CD14-positive monocyte (primary cell): Measurements from ENCODE around the gene NSD2. TPM values are rescaled to one million over a fixed set of nuclear protein-coding genes. Genes with fewer than 3 reads are reported as not detected.

Experiments used
- DNase-seq, 3 donors: peaks; one replicate each; pipeline ENCODE4 v3.0.0-alpha.2; 2011 to 2022
- H2AFZ ChIP-seq: 2 replicates; pipeline ENCODE4 v1.6.0; 2012; ENCODE audit warnings: mild to moderate bottlenecking, low read depth, low read length, inconsistent platforms; ENCODE audit not compliant: insufficient read depth, poor library complexity, severe bottlenecking
- H3K27ac ChIP-seq, 2 donors: 1 replicate in 1 of 2; 2 replicates in 1 of 2; pipeline ENCODE4 v1.5.1; 2012 to 2013; ENCODE audit warnings: low read length in 2 of 2, control low read depth in 1 of 2, inconsistent platforms in 1 of 2, low read depth in 1 of 2, mild to moderate bottlenecking in 1 of 2
- H3K27me3 ChIP-seq, 2 donors: one replicate each; pipeline versions ENCODE4 v1.6.0 to v1.6.1; 2011 to 2013; ENCODE audit warnings: low read length in 2 of 2; ENCODE audit not compliant: control insufficient read depth in 2 of 2, insufficient read depth in 2 of 2
- H3K36me3 ChIP-seq, 2 donors: replicated peaks in 1 of 2; 1 replicate in 1 of 2; 2 replicates in 1 of 2; pipeline versions ENCODE4 v1.5.1 to v1.6.1; 2012 to 2013; ENCODE audit warnings: low read length in 2 of 2, control low read depth in 1 of 2, inconsistent platforms in 1 of 2, mild to moderate bottlenecking in 1 of 2; ENCODE audit not compliant: insufficient read depth in 2 of 2, control insufficient read depth in 1 of 2
- H3K4me1 ChIP-seq, 2 donors: 1 replicate in 1 of 2; 2 replicates in 1 of 2; pipeline versions ENCODE4 v1.5.1 to v1.6.1; 2012 to 2013; ENCODE audit warnings: low read length in 2 of 2, control low read depth in 1 of 2, inconsistent platforms in 1 of 2, mild to moderate bottlenecking in 1 of 2, moderate library complexity in 1 of 2; ENCODE audit not compliant: insufficient read depth in 2 of 2, control insufficient read depth in 1 of 2
- H3K4me2 ChIP-seq: replicated peaks from 2 replicates; pipeline ENCODE3; 2012; ENCODE audit warnings: low read length, moderate library complexity, mild to moderate bottlenecking; ENCODE audit not compliant: poor library complexity, severe bottlenecking; ENCODE audit errors: extremely low read depth
- H3K4me3 ChIP-seq, 3 experiments: fragments of 200-600 bp in 1 of 3; sonication (generic) in 1 of 3; replicated peaks in 1 of 3; 1 replicate in 2 of 3; 2 replicates in 1 of 3; pipeline ENCODE4 v1.5.1; 2011 to 2013; ENCODE audit warnings: low read length in 3 of 3, mild to moderate bottlenecking in 3 of 3, control low read depth in 2 of 3, low read depth in 2 of 3, inconsistent platforms in 1 of 3, moderate library complexity in 1 of 3
- H3K79me2 ChIP-seq: 2 replicates; pipeline ENCODE4 v1.6.0; 2012; ENCODE audit warnings: mild to moderate bottlenecking, control low read depth, inconsistent platforms, low read length, moderate library complexity; ENCODE audit not compliant: insufficient read depth
- H3K9ac ChIP-seq: 2 replicates; pipeline ENCODE4 v1.6.0; 2017; ENCODE audit warnings: low read length, mild to moderate bottlenecking; ENCODE audit not compliant: insufficient read depth, poor library complexity, severe bottlenecking
- H3K9me3 ChIP-seq, 2 donors: replicated peaks in 1 of 2; 1 replicate in 1 of 2; 2 replicates in 1 of 2; pipeline versions ENCODE4 v1.5.1 to v1.6.1; 2012 to 2013; ENCODE audit warnings: low read length in 2 of 2, control low read depth in 1 of 2; ENCODE audit not compliant: control insufficient read depth in 1 of 2, insufficient read depth in 1 of 2
- H4K20me1 ChIP-seq: 2 replicates; pipeline ENCODE4 v1.6.0; 2012; ENCODE audit warnings: mild to moderate bottlenecking, low read length, control low read depth, moderate library complexity; ENCODE audit not compliant: insufficient read depth
- H3K27ac Mint-ChIP-seq, 7 donors: one replicate each; pipeline ENCODE4 v1.8.0; 2020; ENCODE audit warnings: mild to moderate bottlenecking in 7 of 7, mixed read lengths in 7 of 7, moderate library complexity in 6 of 7, inconsistent platforms in 2 of 7
- H3K27me3 Mint-ChIP-seq, 3 donors: one replicate each; pipeline ENCODE4 v1.8.0; 2021 to 2022; ENCODE audit warnings: low read depth in 3 of 3, mild to moderate bottlenecking in 3 of 3, mixed read lengths in 3 of 3, moderate library complexity in 3 of 3, inconsistent platforms in 1 of 3
- H3K36me3 Mint-ChIP-seq, 2 donors: one replicate each; pipeline ENCODE4 v1.8.0; 2020; ENCODE audit warnings: mixed read lengths in 2 of 2, inconsistent platforms in 1 of 2, mild to moderate bottlenecking in 1 of 2
- H3K4me1 Mint-ChIP-seq: one replicate; pipeline ENCODE4 v1.8.0; 2020; ENCODE audit warnings: mild to moderate bottlenecking, mixed read lengths
- H3K4me3 Mint-ChIP-seq, 2 donors: one replicate each; pipeline ENCODE4 v1.8.0; 2020; ENCODE audit warnings: mild to moderate bottlenecking in 2 of 2, mixed read lengths in 2 of 2, moderate library complexity in 1 of 2
- H3K9me3 Mint-ChIP-seq, 7 donors: one replicate each; pipeline ENCODE4 v1.8.0; 2020 to 2022; ENCODE audit warnings: mixed read lengths in 7 of 7, mild to moderate bottlenecking in 6 of 7, moderate library complexity in 6 of 7, inconsistent platforms in 2 of 7
- WGBS: methylation state at CpG from one replicate; pipeline ENCODE4 v1.1.5; 2013; ENCODE audit warnings: missing lambda C conversion rate; ENCODE audit not compliant: insufficient coverage; 5-methylcytosine and 5-hydroxymethylcytosine counted together
- intact Hi-C, 2 donors: fragments of 100-400 bp; cut with micrococcal nuclease; formaldehyde crosslinking; loops; one replicate each; pipeline versions ENCODE4 v1.15.0 to v1.15.1; 2023
- polyA plus RNA-seq, 3 donors: library from polyadenylated mRNA; depleted of rRNA in 1 of 3; unstranded in 2 of 3; stranded (reverse) in 1 of 3; fragments of 300-500 nt in 2 of 3; fragments of >200 nt in 1 of 3; fragmentation: Illumina TruSeq in 2 of 3; gene quantifications; 1 replicate in 2 of 3; 2 replicates in 1 of 3; pipeline ENCODE4 v1.2.3, GENCODE V29; 2012 to 2021
- TF ChIP-seq, protein P1 (sequence below): fragments of 200-600 bp; IDR thresholded peaks from one replicate; pipeline ENCODE4 v1.8.0; 2022; ENCODE audit warnings: antibody characterized with exemption, mild to moderate bottlenecking

NSD2 gene
- polyA plus RNA-seq, 3 donors = 1.9 to 8.7 (median 2.3) TPM

DNA sequence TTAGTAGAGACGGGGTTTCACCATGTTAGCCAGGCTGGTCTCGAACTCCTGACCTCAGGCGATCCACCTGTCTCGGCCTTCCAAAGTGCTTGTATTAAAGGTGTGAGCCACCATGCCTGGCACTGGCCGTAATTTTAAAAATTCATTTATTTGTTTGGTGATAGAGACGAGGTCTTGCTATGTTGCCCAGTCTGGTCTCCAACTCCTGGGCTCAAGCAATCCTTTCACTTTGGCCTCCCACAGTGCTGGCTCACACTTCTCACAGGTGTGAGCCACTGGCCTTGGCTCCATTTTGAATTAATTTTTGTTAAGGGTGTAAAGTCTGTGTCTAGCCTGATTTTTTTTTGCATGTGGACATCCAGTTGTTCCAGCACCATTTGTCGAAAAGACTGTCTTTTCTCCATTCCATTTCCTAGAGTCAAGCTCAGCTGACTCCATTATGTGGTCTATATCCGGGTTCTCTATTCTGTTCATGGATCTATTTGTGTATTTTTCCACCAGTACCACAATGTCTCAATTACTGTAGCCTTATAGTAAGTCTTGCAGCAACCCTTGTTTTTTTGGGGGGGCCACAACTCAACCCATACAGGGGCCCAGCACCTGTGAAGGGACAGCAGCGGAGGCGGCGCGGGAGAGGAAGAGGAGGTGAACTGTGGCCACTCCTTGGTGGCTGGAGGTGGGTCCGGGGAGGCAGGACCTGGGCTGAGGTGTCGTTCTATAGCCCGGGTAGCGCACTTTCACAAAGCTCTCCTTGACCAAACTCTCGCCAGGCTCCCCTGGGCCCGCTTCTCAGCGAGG lies 1.5 kb upstream of the NSD2 start:
- Histone ChIP-seq H3K27me3 (no peaks in the 10 kb centered on the region), H3K36me3 (no peaks in the 10 kb centered on the region), H4K20me1 (no peaks in the 10 kb centered on the region), H3K9me3 (no peaks in the 10 kb centered on the region), H3K4me1 (peaks cover 19 to 30% of the 10 kb centered on the region in 2 donors), H3K4me3 (peak overlapping the region; percentile 59 to 82 (median 78)), H2AFZ (peak overlapping the region; percentile 90), H3K4me2 (peak overlapping the region; percentile 87), H3K79me2 (peaks cover 29% of the 10 kb centered on the region), H3K27ac (peak overlapping the region; percentile 68 to 91), H3K9ac (peak overlapping the region; percentile 91)
- H3K27ac Mint-ChIP-seq = peak overlapping the region; percentile 67 to 93 (median 87)
- H3K9me3 Mint-ChIP-seq = peaks cover 0 to 1% (median 0%) of the 10 kb centered on the region in 7 donors
- H3K4me1 Mint-ChIP-seq = peaks cover 27% of the 10 kb centered on the region
- H3K36me3 Mint-ChIP-seq = no peaks in the 10 kb centered on the region
- intact Hi-C loops = loop anchor here (2.0 to 10.0 kb wide), 4 partner anchors 13 to 622 kb away; partner anchors contain the start of genes CTBP1 (in 2 of the 2), FAM53A (in 1 of the 2), LETM1 (in 1 of the 2) and NELFA (in 1 of the 2)
- WGBS = 41% methylated on average over 12 of the region's 19 CpGs
- no peak for DNase-seq
- peaks cover 7 to 14% (median 7%) of the 10 kb centered on the region in 3 donors for H3K27me3 Mint-ChIP-seq
- H3K4me3 Mint-ChIP-seq = peak overlapping the region; percentile 87
- TF ChIP-seq, protein P1, sequence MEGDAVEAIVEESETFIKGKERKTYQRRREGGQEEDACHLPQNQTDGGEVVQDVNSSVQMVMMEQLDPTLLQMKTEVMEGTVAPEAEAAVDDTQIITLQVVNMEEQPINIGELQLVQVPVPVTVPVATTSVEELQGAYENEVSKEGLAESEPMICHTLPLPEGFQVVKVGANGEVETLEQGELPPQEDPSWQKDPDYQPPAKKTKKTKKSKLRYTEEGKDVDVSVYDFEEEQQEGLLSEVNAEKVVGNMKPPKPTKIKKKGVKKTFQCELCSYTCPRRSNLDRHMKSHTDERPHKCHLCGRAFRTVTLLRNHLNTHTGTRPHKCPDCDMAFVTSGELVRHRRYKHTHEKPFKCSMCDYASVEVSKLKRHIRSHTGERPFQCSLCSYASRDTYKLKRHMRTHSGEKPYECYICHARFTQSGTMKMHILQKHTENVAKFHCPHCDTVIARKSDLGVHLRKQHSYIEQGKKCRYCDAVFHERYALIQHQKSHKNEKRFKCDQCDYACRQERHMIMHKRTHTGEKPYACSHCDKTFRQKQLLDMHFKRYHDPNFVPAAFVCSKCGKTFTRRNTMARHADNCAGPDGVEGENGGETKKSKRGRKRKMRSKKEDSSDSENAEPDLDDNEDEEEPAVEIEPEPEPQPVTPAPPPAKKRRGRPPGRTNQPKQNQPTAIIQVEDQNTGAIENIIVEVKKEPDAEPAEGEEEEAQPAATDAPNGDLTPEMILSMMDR = no peak

DNA sequence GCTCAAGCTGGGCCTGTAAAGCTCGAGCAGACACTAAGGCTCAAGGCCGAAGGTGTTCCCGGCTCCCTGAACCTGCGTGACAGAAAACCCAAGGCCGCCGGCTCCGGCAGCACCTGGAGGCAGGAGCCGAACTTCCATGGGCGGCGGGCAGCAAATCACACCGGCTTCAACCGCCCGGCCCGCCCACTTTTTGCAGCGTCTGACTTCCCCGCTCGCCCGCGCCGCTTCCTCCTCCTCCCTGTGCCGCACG lies 940 bp upstream of the NSD2 start:
- Histone ChIP-seq H3K9ac (peak overlapping the region; percentile 91), H3K4me1 (peaks cover 19 to 30% of the 10 kb centered on the region in 2 donors), H3K27ac (peak overlapping the region; percentile 68 to 91), H2AFZ (peak overlapping the region; percentile 90), H3K36me3 (no peaks in the 10 kb centered on the region), H4K20me1 (no peaks in the 10 kb centered on the region), H3K4me3 (peak overlapping the region; percentile 59 to 82 (median 78)), H3K27me3 (no peaks in the 10 kb centered on the region), H3K4me2 (peak overlapping the region; percentile 87), H3K79me2 (peaks cover 35% of the 10 kb centered on the region), H3K9me3 (no peaks in the 10 kb centered on the region)
- Mint-ChIP-seq H3K27me3 (peaks cover 7 to 14% (median 7%) of the 10 kb centered on the region in 3 donors), H3K4me1 (peaks cover 27% of the 10 kb centered on the region), H3K27ac (peak overlapping the region; percentile 67 to 93 (median 87)), H3K4me3 (peak overlapping the region; percentile 87), H3K36me3 (no peaks in the 10 kb centered on the region), H3K9me3 (peaks cover 0 to 1% (median 0%) of the 10 kb centered on the region in 7 donors)
- intact Hi-C loops = loop anchor here (2.0 to 10.0 kb wide), 4 partner anchors 13 to 623 kb away; partner anchors contain the start of genes CTBP1 (in 2 of the 2), FAM53A (in 1 of the 2), LETM1 (in 1 of the 2) and NELFA (in 1 of the 2)
- TF ChIP-seq, protein P1 = no peak
- 0% methylated on average over 22 of the region's 22 CpGs for WGBS
- peak; percentile 77 to 81 (median 78) for DNase-seq
